HL-60 (cell line): ENCODE data around the gene NOTCH2.

ENCODE experiments used
- DNase-seq, 2 experiments: peaks; one replicate each; pipeline ENCODE4 v3.0.0-alpha.2; 2010 to 2020; ENCODE audit warnings: low read depth in 1 of 2, low spot score in 1 of 2
- H3K27ac ChIP-seq: fragments of 250-450 bp; sonication (Bioruptor Pico); replicated peaks from 2 replicates; pipeline ENCODE4 v1.5.1; 2020; ENCODE audit warnings: mild to moderate bottlenecking, moderate library complexity
- H3K27me3 ChIP-seq: fragments of 250-450 bp; sonication (Bioruptor Pico); 2 replicates; pipeline ENCODE4 v1.5.1; 2021; ENCODE audit warnings: mild to moderate bottlenecking, moderate library complexity; ENCODE audit not compliant: insufficient read depth, poor library complexity, severe bottlenecking
- H3K4me3 ChIP-seq: replicated peaks from 2 replicates; pipeline ENCODE4 v1.5.1; 2011; ENCODE audit warnings: mild to moderate bottlenecking, control low read depth, low read length; ENCODE audit not compliant: insufficient read depth
- GABPA ChIP-seq: IDR thresholded peaks from 2 replicates; pipeline ENCODE4 v1.6.1; 2012; ENCODE audit warnings: low read depth
- POLR2AphosphoS5 ChIP-seq: IDR thresholded peaks from 2 replicates; pipeline ENCODE4 v1.6.1; 2012; ENCODE audit warnings: low read depth
- SPI1 ChIP-seq: IDR thresholded peaks from 2 replicates; pipeline ENCODE4 v1.6.1; 2012; ENCODE audit warnings: low read depth, mild to moderate bottlenecking, borderline replicate concordance
- TF ChIP-seq, protein P1 (sequence below): IDR thresholded peaks from 2 replicates; pipeline ENCODE4 v1.6.1; 2012; ENCODE audit warnings: low read depth; ENCODE audit not compliant: insufficient replicate concordance
- TF ChIP-seq, protein P2 (sequence below): IDR thresholded peaks from one replicate; pipeline ENCODE4 v1.5.1; 2011; ENCODE audit warnings: low read length, control low read depth, inconsistent platforms; ENCODE audit not compliant: insufficient read depth

NOTCH2 gene

DNA sequence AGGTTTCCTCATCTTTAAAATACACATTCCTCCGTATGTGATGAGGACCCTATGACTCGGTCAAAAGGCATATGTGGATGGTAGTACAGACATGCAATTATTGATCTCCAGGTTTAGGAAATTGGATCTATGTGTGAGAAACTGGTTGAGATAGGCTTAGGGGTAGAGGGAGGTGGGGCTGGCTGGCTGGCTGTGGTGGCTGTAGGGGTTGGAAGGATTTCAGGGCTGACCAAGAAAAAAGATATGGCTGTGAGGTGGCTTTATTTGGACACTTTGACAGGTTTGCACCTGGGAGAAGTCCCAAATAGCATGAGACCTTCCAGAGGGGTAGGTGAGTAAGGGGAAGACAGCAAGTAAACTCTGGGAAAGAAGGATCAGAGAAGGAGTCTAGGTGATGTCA lies 133.5 kb downstream of the NOTCH2 start:
- no peak for DNase-seq

DNA sequence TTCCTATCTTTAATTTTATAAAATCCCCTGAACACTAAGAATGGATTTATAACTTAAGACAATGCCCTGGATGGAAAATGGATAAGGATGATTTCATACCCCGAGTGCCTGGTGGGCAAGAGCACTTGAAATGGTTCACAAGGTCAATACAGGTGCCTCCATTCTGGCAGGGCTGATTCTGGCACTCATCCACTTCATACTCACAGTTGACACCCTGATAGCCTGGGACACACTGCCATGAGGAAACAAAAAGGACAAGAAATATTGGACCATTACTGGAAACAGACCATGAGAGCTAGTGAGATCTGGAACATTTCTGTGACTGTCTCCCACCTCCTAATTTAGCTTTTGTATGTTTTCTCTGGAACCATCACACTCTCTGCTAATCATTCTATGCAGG lies 134.1 kb downstream of the NOTCH2 start:
- Histone ChIP-seq H3K4me3 (no peak overlapping the region), H3K27me3 (no peaks in the 10 kb centered on the region), H3K27ac (no peak overlapping the region)
- DNase-seq = no peak
- TF ChIP-seq GABPA = no peak
- no peak for TF ChIP-seq POLR2AphosphoS5
- TF ChIP-seq SPI1 = no peak

More for the DNA sequence above, 133.5 kb downstream of the NOTCH2 start:
- no peak overlapping the region for H3K4me3 ChIP-seq
- H3K27ac ChIP-seq = no peak overlapping the region
- H3K27me3 ChIP-seq = no peaks in the 10 kb centered on the region
- TF ChIP-seq SPI1 = no peak
- TF ChIP-seq POLR2AphosphoS5 = no peak
- TF ChIP-seq, protein P1, sequence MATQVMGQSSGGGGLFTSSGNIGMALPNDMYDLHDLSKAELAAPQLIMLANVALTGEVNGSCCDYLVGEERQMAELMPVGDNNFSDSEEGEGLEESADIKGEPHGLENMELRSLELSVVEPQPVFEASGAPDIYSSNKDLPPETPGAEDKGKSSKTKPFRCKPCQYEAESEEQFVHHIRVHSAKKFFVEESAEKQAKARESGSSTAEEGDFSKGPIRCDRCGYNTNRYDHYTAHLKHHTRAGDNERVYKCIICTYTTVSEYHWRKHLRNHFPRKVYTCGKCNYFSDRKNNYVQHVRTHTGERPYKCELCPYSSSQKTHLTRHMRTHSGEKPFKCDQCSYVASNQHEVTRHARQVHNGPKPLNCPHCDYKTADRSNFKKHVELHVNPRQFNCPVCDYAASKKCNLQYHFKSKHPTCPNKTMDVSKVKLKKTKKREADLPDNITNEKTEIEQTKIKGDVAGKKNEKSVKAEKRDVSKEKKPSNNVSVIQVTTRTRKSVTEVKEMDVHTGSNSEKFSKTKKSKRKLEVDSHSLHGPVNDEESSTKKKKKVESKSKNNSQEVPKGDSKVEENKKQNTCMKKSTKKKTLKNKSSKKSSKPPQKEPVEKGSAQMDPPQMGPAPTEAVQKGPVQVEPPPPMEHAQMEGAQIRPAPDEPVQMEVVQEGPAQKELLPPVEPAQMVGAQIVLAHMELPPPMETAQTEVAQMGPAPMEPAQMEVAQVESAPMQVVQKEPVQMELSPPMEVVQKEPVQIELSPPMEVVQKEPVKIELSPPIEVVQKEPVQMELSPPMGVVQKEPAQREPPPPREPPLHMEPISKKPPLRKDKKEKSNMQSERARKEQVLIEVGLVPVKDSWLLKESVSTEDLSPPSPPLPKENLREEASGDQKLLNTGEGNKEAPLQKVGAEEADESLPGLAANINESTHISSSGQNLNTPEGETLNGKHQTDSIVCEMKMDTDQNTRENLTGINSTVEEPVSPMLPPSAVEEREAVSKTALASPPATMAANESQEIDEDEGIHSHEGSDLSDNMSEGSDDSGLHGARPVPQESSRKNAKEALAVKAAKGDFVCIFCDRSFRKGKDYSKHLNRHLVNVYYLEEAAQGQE = no peak
- TF ChIP-seq, protein P2, sequence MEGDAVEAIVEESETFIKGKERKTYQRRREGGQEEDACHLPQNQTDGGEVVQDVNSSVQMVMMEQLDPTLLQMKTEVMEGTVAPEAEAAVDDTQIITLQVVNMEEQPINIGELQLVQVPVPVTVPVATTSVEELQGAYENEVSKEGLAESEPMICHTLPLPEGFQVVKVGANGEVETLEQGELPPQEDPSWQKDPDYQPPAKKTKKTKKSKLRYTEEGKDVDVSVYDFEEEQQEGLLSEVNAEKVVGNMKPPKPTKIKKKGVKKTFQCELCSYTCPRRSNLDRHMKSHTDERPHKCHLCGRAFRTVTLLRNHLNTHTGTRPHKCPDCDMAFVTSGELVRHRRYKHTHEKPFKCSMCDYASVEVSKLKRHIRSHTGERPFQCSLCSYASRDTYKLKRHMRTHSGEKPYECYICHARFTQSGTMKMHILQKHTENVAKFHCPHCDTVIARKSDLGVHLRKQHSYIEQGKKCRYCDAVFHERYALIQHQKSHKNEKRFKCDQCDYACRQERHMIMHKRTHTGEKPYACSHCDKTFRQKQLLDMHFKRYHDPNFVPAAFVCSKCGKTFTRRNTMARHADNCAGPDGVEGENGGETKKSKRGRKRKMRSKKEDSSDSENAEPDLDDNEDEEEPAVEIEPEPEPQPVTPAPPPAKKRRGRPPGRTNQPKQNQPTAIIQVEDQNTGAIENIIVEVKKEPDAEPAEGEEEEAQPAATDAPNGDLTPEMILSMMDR = no peak
- no peak for TF ChIP-seq GABPA

DNA sequence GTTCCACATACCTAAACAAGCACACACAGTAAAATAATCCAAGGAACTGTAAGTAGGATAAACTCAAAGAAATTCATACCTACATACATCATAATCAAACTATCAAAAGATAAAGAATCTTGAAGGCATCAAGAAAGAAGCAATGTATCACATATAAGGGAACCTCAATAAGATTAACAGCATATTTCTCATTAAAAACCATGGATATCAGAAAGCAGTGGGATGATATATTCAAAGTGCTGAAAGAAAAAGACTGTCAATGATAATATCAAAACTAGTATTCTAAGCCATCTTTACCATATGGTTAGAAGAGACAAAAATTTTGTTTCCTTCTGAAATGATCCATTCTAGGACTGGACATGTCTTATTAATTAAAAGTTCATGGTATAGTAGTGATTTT lies 136.1 kb downstream of the NOTCH2 start:
- no peak overlapping the region for H3K27ac ChIP-seq
- no peaks in the 10 kb centered on the region for H3K27me3 ChIP-seq
- H3K4me3 ChIP-seq = no peak overlapping the region
- no peak for DNase-seq
- no peak for TF ChIP-seq GABPA
- no peak for TF ChIP-seq SPI1
- TF ChIP-seq, protein P1 = no peak
- TF ChIP-seq, protein P2 = no peak

DNA sequence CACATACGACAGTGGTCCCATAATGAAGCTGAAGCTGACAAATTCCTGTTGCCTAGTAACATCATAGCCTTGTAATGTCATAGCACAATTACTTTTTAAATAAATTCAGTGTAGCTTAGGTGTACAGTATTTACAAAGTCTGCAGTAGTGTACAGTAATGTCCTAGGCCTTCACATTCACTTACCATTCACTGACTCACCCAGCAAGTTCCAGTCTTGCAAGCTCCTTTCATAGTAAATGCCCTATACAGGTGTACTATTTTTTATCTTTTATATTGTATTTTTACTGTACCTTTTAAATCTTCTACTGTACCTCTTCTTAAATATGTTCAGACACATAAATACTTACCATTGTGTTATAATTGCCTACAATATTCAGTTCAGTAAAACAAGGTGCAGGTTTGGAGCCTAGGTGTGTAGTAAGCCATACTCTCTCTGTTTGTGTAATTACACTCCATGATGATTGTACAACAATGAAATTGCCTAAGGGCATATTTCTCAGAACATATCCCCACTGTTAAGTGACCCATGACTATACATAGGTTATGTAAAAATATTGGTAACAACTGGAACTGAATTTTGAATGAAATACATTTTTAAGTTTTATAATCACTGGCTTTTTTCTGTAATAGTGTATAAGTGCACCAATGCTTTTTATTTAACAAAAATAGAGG lies 139.7 kb downstream of the NOTCH2 start:
- no peak overlapping the region for H3K27ac ChIP-seq
- no peaks in the 10 kb centered on the region for H3K27me3 ChIP-seq
- no peak for DNase-seq
- no peak overlapping the region for H3K4me3 ChIP-seq
- TF ChIP-seq SPI1 = no peak
- TF ChIP-seq POLR2AphosphoS5 = no peak
- TF ChIP-seq GABPA = no peak
- TF ChIP-seq, protein P1 = no peak
- TF ChIP-seq, protein P2 = no peak
